ENCODE results near the gene SS18L1.
A peak's percentile ranks its signal among the peaks of the same experiment; 100 is the strongest.

Gene SS18L1

DNA sequence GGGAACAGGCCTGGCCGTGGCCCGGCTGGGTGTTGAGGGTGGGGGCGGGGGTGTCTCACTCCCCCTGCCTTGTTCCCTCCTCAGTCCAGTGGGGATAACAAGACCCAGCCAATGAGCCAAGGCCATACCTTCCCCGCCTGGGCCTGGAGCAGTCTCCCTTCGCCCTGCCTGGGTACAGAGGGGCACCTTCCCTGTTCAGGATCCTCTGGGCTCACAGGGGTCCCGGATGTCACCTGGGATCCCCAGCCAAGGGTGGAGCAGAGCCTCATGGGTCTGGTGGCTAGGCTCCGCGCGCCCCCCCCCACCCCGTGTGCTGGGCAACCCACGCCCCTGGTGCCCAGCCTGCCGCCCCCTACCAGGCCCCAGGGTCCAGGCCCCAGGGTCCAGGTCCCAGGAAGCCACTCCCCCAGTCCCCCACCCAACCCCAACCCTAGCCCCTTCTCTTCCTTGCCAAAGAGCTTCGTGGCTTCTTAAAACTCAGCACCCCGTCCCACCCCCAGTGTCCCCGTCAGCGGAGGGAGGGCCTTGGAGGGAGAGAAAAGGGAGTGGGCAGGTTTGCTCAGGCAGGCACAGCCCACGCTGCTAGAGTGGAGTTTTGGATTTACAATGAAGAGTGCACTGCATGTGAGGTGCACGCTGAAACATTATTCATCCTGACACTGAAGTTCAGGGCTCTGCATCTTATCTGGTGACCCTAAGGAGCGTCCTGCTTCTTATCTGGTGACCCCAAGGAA, 64.7 kb downstream of the SS18L1 start:
- FAIRE-seq (peak; percentile 57), DNase-seq (ENCODE audit: insufficient read length, low spot score) (no peak)

DNA sequence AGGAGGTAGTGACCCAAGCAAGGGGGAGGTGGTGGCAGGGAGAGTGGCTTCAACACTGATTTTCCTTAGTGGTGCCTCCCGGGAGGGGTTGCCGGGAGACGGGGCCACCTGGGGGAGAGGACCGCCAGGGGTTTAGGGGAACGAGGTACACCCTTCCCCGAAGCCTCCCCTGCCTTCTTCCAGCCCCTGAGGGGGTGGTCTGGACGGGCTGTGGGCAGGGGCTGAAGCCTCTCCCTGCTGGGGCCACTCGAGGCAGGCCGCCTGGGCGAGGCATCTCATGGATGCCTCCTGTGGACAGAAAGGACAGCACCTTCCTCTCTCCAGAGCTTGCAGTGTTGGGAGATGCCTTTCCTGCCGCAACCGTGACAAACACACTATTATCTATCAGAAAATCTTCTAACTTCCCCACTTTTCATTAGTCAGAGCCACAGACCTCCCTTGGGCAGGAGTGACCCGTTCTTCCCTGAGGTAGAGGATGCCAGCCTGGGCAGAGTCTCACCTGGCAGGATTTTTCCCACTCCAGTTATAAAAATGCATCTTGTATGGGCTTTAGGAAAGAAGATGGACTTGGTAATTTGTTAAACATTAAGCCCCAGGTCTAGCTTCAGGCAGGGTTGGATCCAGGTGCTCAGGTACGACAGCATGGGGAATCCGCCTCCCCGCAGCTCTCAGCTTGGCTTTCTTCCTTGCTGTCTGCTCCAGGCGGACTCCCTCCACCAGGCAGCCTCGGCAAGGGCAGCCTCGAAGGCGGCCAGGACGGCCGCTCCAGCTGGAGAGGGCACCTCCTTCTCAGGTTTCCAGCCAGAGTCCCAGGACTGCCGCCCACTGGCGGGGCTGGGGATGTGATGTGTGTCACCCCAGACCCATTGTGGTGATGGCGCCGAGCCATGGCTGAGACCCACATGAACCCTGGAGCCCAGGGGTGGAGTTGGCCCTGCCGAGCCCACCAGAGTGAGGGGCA, 65.5 kb downstream of the SS18L1 start:
- FAIRE-seq = peak; percentile 63
- DNase-seq (ENCODE audit: insufficient read length, low spot score) = no peak

DNA sequence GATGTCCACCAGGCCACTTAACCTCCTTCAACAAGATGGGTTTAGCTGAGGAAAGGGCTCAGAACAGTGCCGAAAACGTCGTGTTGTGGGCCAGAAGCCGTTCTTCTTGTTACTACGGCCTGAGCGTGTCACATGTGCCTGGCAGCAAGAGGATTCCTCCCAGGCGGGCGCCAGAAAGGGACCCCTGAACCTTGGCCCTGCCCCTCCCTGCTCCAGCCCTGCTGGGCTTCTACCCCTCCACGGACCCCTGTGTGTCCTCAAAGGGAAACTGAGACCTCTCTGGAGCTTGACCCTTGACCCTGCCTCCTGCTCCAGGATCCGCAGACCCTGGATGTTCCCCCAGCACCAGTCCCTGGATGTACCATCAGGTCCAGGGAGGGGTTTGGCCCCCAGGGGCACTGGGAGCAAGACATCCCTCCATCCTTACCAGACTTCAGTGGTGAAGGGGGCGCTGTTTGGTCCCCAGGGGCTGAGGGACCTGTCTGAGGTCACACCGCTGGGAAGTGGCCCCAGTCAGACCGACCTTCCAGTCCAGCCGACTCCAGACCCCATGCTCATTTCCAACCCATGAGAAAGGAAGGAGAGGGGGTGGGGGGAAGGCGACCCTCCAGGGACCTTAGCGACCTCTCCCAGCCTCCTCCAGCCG, 66.4 kb downstream of the SS18L1 start:
- no peak for DNase-seq (ENCODE audit: insufficient read length, low spot score)
- FAIRE-seq = peak; percentile 31

DNA sequence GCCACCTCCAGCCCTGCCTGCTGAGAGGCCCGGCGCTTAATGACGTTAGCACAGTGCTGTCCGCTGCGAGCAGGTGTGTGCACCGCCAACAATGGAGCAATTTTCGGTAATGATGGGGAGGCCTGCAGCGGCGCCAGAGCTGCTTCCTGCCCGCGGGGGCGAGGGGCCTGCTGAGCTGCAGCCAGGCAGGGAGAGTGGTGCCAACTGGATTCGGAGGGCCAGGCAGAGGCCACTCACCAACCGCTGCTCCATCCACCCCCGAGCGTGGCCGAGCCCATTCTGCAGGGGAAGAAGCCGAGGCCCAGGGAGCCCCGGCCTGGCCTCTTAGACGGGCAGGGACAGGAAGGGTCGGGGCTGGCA, 66.9 kb downstream of the SS18L1 start:
- FAIRE-seq (peak; percentile 71), DNase-seq (ENCODE audit: insufficient read length, low spot score) (no peak)

DNA sequence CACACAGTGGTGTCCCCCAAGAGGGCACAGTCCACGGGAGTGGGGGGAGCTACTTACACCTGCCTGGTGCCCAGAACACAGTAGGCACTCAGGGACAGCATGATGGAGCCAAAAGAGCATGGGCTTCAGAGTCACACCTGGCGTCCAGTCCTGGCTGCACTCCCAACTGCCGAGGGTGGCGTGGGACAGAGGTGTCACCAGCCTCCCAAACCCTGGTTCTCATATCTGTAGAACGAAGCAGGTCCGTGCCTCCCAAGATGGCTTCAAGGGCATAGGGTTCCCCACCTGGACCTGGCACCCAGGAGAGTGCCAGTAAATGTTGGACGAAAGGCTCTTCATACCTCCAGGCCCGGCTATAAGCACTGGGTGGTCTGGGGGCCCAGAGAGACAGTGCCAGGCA, 67.6 kb downstream of the SS18L1 start:
- peak; percentile 38 for FAIRE-seq
- DNase-seq (ENCODE audit: insufficient read length, low spot score) = no peak

DNA sequence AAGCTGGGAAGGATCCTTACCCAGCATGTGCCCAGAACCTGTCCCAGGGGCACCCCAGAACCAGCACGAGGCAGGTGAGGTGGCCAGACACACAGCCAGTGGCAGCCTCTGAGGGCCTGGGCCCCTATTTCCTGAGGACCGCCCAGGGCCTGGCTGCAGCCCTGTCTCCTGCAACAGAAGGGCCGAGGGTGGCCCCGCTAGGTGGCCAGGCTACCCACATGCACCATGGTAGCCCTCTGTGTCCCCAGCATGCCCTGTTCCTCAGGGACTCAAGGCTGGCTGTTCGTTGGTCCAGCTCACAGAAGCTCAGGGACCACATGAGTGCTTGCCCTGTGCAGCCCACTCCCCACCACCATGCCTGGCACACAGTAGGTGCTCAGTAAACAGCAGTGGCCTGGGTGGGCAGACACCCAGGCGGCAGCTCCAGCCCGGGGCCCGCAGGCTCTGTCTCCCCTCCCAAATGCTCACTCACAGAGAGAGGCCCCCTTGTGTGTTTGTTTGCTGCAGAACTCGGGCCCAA, 68.3 kb downstream of the SS18L1 start:
- DNase-seq (ENCODE audit: insufficient read length, low spot score) (no peak), FAIRE-seq (no peak)

DNA sequence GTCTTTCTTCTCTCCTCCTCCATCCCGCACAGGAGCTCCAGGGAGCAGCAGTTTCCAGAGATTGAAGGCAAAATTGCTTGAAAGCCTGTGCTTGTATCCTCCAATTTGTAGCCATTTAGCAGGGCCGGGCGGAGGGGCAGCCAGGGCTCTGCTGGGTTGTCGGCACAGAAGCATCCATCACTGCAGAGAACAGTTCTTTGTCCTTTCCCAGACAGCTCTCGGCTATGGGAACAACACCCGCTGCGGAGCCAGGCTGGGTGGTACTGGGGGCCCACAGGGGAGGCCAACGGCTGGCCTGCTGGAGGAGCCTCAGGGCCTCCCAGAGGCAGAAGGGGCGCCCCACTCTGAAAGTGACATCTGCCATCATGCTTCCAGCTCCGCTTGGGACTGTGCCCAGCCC, 68.7 kb downstream of the SS18L1 start:
- DNase-seq (ENCODE audit: insufficient read length, low spot score) (no peak), FAIRE-seq (no peak)

DNA sequence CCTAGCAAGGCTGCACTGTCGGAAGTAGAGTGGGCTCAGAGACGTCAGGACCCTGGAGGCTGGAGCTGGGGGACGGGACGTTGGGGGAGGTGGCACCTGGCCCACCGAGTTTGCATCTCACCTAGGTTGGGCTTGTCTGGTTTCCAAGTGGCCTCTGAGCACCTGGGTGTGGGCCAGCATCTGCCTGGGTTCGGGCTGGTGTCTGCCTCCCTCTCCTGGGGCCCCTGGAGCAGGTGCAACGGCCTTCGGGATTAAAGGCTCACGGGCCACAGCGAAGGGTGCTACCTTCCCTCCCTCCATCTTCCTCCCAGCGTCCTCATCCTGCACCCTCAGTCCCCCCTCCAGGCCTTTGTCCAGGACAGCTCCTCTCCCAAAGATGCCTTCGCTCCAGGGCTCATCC, 70.5 kb downstream of the SS18L1 start:
- DNase-seq (ENCODE audit: insufficient read length, low spot score) (no peak), FAIRE-seq (peak; percentile 36)

DNA sequence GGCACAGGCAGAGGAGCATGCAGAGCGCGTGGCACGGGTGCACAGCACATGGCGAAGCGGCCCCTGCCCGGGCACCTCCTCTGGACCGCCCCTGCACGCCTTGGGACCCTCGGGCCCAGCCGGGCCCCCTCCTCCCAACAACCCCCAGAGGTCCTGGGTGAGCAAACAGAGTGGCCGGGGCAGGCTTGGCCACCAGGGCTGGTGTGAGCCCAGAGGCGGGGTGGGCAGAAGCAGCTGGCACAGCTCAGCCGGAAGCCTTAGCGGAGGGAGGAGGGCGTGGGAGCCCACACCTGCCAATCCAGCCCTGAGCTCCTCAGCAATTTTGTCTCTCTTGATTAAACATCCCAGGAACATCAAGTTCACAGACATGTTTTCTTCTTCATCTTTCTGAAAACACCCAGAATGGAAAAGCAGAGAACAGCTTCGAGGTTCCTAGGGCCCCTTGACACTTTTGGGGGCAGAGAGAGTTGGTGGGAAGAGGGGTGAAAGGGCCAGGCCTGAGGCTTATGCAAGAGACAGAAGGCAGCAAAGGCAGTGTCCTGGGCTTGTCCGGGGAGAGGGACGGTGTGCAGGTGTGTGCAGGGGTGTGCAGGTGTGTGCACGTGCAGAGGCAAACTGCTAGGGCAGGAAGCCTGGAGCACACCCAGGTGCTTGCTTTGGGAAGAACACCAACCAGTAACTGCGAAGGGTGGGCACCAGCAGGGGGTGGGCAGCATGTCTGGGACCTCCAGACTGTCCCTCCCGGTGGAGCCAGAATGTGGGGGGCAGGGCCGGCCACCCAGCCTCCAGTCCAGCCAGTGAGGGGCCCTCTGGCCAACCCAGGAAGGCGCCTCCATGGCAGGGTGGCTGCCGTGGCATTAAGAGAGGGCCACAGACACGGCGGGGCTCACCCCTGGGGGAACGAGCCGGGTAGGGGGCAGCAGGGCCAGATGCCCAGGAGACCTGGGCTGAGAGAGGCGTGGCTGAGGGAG, 71.7 kb downstream of the SS18L1 start:
- peak; percentile 51 for FAIRE-seq
- DNase-seq (ENCODE audit: insufficient read length, low spot score) = no peak

DNA sequence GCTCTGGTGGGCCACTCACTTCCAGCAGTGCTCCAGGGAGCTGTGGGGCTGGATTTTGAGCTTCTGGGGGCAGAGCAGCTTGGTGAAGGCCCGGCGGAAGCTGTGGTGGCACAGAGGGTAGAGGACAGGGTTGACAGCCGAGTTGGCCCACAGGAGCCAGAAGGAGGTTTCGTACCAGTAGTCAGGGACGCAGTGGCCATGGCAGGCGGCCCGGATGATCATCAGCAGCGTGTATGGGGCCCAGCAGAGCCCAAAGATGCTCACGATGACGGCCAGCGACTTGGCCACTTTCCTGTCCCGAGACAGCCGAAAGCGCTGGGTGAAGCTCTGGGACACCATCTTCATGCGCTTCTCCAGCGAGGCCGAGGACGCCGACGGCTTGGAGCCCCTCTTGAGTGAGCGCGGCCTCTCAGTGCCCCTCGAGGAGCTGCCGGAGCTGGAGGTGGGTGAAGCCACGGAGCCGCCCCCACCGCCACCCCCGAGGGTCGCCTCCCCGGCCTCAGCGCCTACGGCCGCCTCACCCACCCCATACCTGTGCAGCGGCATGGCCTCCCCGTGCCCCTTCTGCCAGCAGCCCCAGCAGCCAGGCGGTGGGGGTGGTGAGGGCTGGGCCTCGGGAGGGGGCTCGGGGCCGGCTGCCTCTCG, 72.5 kb downstream of the SS18L1 start:
- DNase-seq (ENCODE audit: insufficient read length, low spot score) = no peak
- no peak for FAIRE-seq

DNA sequence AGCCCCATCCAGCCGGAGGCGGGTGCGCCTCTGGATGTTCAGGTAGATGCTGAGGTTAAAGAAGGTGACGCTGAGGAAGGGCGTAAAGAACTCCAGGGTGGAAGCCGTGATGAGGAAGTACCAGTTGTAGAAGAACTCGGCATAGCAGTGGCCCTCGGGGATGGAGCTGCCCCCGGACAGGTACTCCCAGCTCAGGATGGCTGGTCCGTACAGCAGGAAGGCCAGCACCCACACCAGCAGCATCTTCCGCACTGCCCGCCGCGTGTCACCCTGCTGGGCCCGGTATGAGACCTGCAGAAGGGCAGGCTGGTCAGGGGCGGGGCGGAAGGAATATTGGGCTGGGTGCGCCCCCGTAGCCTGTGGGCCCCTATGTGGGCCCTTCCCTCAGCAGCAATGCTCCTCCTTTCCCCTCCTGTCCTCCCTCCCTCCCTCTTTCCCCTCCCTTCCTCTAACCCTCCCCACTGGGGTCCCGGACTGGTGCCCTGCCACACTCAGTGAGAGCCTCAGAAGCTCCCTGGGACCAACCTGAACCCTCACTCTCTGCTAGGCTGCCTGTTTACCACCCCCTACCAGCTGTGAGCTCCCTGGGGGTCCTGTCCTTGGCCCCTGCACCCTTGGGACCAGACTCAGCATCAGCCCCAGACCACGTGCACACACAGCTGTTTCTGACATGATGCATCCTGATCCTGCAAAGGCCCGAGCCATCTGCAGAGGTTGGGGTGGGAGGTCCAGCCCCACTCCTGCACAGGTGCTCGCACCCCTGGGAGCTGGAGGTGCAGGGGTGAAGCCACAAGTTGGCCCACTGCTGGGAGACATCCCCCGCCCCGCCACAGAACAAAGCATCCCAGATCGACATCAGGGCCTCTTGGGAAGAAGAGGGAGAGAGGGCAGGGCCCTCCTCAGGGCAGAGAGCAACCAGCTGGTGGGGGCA, 73.3 kb downstream of the SS18L1 start:
- no peak for FAIRE-seq
- DNase-seq (ENCODE audit: insufficient read length, low spot score) = no peak

DNA sequence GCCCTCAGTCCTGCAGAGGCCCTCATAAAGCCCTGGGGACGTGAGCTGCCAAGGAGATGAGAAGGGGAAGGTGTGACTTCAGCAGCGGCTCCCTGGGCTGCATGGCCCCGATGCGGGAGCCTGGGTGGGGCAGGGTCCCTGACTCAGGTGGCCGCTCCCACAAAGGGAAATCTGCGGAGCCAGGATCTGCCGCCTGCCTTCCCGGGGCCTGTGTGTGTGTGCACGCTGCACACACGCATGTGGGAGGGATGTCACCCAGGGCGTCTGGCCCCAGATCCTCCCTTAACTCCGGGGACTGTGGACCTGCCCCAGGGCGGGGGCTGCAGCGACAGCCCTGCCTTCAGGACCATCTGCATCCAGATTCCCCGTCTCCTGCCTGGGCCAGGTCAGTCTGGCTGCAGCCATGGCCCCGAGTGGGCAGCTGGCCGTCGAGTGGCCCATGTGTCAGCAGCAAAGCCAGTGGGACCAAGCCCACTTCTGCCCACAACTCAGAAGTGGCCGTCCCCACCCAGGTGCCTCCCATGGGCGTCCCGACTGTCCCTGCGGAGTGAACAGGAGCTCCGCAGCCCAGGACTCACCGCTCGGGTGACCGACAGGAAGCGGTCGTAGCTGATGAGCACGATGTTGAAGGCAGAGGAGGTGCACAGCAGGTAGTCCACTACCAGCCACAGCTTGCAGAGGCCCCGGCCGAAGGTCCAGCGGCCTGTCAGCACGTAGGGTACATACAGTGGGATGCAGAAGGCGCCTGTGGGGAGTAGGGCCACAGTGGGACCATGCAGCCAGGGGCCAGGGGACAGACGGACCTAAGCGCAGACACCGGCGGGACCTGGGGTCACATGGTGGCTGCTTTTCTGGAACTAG, 74.6 kb downstream of the SS18L1 start:
- DNase-seq (ENCODE audit: insufficient read length, low spot score) = no peak
- FAIRE-seq = peak; percentile 90

DNA sequence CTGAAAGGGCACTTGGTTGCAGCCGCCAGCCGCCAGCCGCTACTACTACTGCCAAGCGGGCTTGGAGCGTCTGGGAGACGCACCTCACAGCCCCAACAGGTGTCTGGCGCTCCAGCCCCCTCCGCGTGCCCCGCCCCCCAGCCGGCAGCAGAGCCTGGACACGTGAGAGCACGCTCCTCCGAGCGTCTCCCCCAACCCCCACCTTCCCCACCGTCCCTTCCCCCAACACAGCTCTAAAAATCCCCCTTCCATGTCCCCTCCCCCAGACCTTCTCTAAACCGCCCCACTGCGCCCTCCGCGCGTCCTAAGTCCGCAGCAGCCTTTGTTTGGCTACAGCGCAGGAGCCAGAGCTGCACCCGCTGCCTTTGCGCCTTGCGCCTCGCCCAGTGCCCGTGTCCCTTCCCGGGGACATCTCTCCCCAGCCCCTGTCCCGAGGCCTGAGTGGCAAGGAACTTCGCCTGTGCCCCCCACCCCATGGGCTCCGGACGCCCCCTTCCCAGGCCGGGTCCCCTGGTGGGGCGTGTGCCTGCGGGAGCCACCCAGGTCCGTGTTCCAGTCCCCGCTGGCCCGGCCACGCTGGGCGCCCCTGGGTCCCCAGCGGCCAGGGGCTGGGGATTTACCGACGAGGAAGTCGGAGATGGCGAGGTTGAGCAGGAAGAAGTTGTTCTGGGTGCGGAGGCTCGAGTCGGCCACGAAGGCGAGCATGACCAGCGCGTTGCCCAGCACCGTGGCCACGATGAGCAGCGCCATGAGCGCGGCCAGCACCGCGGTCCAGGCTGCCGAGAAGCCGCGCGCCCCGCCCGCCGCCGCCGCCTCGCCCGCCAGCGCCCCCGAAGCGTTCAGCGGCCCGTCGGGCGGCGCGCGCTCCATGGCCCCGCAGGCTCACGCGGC, 75.8 kb downstream of the SS18L1 start:
- peak; percentile 92 for FAIRE-seq

DNA sequence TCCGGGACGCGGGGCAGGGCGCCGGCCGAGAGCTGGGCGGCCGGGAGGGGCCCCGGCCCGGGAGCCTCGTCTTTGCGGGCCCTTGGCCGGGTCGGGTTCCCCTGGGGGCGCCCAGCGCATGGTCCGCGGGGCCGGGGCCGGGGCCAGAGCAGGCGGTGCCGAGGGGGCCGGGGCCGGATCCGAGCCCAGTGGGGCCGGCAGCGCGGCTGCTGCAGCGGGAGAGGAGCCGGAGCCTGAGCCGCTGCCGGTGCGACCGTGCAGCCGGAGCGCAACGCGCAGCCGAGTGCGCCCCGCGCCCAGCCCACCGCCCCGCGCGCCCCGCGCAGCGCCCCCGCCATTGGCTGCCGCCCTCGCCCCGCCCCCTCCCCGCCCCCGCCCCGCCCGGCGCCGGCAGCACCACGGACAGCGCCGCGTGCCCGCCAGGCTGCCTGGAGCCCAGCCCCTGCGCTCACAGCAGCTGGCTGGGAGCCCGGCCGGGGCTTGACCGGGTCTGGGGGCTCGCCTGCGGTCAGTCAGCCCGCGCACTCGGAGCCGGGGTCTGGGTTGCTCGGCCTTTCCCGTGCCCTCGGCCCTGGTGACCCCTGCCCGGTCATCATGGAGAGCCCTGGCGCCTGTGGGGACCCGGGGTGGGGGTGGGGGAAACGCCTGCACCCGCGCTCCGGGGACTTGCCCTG, 76.6 kb downstream of the SS18L1 start, which contains the start of gene HRH3:
Gene HRH3 (minus strand): TSS at position 287 of the 674 bp plus-strand sequence. CDS start 308 bp downstream, outside the sequence.
- FAIRE-seq = peak; percentile 96
- peak; percentile 86 for DNase-seq (ENCODE audit: insufficient read length, low spot score)

More for the DNA sequence above, 75.8 kb downstream of the SS18L1 start:
- no peak for DNase-seq (ENCODE audit: insufficient read length, low spot score)

DNA sequence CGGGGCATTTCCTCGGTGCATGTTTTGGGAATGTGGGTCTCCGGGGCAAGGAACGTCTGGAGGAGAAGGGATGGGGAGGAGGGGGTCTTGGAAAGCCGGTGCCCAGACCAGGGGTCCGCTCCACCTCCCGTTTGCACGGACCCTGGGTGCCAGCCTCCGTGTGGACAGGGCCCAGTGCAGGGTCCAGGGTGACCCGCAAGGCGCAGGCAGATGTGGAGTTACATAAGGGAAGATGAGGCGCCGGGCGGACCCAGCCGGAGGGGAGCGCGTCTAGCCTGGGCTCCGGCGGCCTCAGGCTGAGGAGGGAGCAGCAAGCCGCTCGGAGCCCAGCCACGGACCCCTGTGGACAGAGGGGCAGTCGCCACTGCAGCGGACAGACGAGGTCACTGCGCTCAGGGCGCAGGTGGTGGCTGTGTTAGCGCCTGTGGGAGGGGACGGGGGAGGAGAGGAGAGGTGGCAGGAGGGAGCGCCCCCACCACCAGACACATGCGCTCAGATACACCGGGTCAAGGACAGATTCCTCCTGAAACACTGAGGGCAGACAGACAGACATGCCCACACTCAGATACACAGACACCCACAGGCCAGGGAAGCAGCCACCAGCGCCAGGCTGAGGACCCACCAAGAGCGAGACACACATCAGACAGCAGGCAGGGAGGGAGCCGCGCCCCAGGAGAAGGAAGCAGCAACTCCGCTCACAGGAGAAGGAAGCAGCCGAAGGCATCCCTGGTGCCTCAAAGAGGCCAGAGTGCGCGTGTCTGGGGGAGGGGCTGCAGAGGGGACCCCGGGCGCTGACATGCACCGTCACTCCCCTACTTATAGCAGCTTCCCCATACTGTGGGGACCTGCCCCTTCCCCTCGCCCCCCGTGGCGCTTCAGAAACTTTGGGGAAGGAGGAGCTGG, 77.3 kb downstream of the SS18L1 start:
- peak; percentile 91 for FAIRE-seq

More for the DNA sequence above, 77.3 kb downstream of the SS18L1 start:
- DNase-seq (ENCODE audit: insufficient read length, low spot score) = no peak
